ENCODE results near the gene DTNB.

DNA sequence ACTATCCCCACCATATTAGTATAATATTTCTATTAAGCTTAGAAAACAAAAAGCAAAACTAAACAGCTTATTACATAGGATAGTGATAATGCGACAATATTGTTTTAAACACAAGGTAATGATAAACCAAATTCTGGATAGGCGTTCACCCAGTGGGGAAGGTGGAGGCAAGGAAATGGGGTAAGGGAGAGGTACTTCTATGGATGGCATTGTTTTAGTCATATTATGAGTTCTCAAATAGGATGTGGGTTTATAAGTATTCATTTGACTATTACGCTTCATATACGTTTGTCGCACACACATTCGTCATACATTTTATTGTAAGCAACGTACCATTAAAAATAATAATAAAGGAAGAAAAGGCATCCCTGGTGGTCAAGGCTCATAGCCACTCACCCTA, 242.8 kb downstream of the DTNB start:
- TF ChIP-seq CTCF (IDR thresholded peaks at IDR 0.05), result no peak
- TF ChIP-seq EP300 (IDR thresholded peaks at IDR 0.05), result no peak
- no peak for TF ChIP-seq POLR2AphosphoS5 (IDR thresholded peaks at IDR 0.05)
